ENCODE data around the gene C14orf180.
"Not testable (repeated sequence)": the region's sequence is repeated elsewhere in the genome, so short reads cannot be mapped to it uniquely, and the experiment has no call there.

The C14orf180 gene

GRCh38 chr14:104573930-104574329 is 5.6 kb upstream of the C14orf180 start:
- H3K27ac ChIP-seq (ENCODE audit: low read depth, low read length, severe bottlenecking), result no peak overlapping the region
- 90 to 94% methylated on average over 3 to 8 of the region's 9 CpGs for WGBS, 2 experiments (ENCODE audit: insufficient coverage in 2 of 2)
- H3K9me3 ChIP-seq (ENCODE audit: control insufficient read depth, low read length), result no peaks in the 10 kb centered on the region
- no peaks in the 10 kb centered on the region for H3K36me3 ChIP-seq (ENCODE audit: control insufficient read depth, insufficient read depth, low read length)
- peaks cover 7% of the 10 kb centered on the region for H3K4me1 ChIP-seq (ENCODE audit: control insufficient read depth, insufficient read depth, low read length, poor library complexity, severe bottlenecking)
- H3K4me3 ChIP-seq (ENCODE audit: extremely low read depth, insufficient read depth, low read length, poor library complexity, severe bottlenecking), result no peak overlapping the region

GRCh38 chr14:104574536-104574935 is 5.0 kb upstream of the C14orf180 start:
- Histone ChIP-seq H3K4me3 (ENCODE audit: extremely low read depth, insufficient read depth, low read length, poor library complexity, severe bottlenecking) (no peak overlapping the region), H3K4me1 (ENCODE audit: control insufficient read depth, insufficient read depth, low read length, poor library complexity, severe bottlenecking) (peaks cover 7% of the 10 kb centered on the region), H3K27ac (ENCODE audit: low read depth, low read length, severe bottlenecking) (no peak overlapping the region), H3K9me3 (ENCODE audit: control insufficient read depth, low read length) (no peaks in the 10 kb centered on the region), H3K36me3 (ENCODE audit: control insufficient read depth, insufficient read depth, low read length) (no peaks in the 10 kb centered on the region)
- 88 to 89% methylated on average over 13 to 14 of the region's 14 CpGs for WGBS, 2 experiments (ENCODE audit: insufficient coverage in 2 of 2)

DNA sequence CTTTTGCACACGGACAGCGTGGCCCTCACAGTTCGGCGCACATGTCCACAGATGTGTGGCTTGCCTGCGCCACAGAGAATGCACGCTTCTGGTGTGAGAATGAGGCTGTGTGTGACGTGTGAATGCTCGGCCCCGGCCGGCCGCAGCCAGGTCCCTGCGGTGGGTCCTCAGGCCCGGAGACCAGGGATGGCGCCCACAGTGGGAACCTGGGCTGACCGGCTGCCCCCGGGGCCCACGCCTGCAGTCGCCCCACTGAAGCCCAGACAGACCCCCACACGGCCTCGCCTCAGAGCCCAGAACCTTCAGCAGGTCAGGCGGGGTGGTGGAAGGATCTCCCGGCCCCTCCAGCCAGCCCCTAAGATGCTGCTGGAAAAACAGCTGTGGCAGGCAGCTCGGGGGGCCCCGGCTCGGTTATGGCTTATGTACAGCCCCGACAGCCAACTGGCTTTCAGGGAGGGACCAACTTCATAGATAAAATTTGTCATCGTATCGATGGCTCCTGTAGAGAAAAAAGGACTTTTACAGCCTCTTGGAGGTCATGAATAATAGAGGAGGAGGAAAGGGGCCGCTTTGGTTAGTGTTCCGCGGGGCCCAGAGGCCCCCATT is 4.5 kb upstream of the C14orf180 start:
- Histone ChIP-seq H3K27ac (ENCODE audit: low read depth, low read length, severe bottlenecking) (no peak overlapping the region), H3K9me3 (ENCODE audit: control insufficient read depth, low read length) (no peaks in the 10 kb centered on the region), H3K4me3 (ENCODE audit: extremely low read depth, insufficient read depth, low read length, poor library complexity, severe bottlenecking) (no peak overlapping the region), H3K36me3 (ENCODE audit: control insufficient read depth, insufficient read depth, low read length) (no peaks in the 10 kb centered on the region), H3K4me1 (ENCODE audit: control insufficient read depth, insufficient read depth, low read length, poor library complexity, severe bottlenecking) (peaks cover 7% of the 10 kb centered on the region)
- WGBS, 2 experiments (ENCODE audit: insufficient coverage in 2 of 2), result 89 to 95% methylated on average over 31 of the region's 31 CpGs

- H3K4me1 ChIP-seq (ENCODE audit: control insufficient read depth, insufficient read depth, low read length, poor library complexity, severe bottlenecking), result peaks cover 7% of the 10 kb centered on the region
- no peak overlapping the region for H3K27ac ChIP-seq (ENCODE audit: low read depth, low read length, severe bottlenecking)
- WGBS, 2 experiments (ENCODE audit: insufficient coverage in 2 of 2), result 83 to 87% methylated on average over 13 to 14 of the region's 16 CpGs
- H3K36me3 ChIP-seq (ENCODE audit: control insufficient read depth, insufficient read depth, low read length), result no peaks in the 10 kb centered on the region
- no peaks in the 10 kb centered on the region for H3K9me3 ChIP-seq (ENCODE audit: control insufficient read depth, low read length)
- H3K4me3 ChIP-seq (ENCODE audit: extremely low read depth, insufficient read depth, low read length, poor library complexity, severe bottlenecking), result no peak overlapping the region
Observed at GRCh38 chr14:104576232-104576969, 3.2 kb upstream of the C14orf180 start.

- Histone ChIP-seq H3K9me3 (ENCODE audit: control insufficient read depth, low read length) (no peaks in the 10 kb centered on the region), H3K4me1 (ENCODE audit: control insufficient read depth, insufficient read depth, low read length, poor library complexity, severe bottlenecking) (peaks cover 7% of the 10 kb centered on the region), H3K27ac (ENCODE audit: low read depth, low read length, severe bottlenecking) (no peak overlapping the region), H3K4me3 (ENCODE audit: extremely low read depth, insufficient read depth, low read length, poor library complexity, severe bottlenecking) (no peak overlapping the region), H3K36me3 (ENCODE audit: control insufficient read depth, insufficient read depth, low read length) (no peaks in the 10 kb centered on the region)
- WGBS, 2 experiments (ENCODE audit: insufficient coverage in 2 of 2), result 86 to 89% methylated on average over 7 to 9 of the region's 9 CpGs
Observed at GRCh38 chr14:104576970-104577332, 2.6 kb upstream of the C14orf180 start.

DNA sequence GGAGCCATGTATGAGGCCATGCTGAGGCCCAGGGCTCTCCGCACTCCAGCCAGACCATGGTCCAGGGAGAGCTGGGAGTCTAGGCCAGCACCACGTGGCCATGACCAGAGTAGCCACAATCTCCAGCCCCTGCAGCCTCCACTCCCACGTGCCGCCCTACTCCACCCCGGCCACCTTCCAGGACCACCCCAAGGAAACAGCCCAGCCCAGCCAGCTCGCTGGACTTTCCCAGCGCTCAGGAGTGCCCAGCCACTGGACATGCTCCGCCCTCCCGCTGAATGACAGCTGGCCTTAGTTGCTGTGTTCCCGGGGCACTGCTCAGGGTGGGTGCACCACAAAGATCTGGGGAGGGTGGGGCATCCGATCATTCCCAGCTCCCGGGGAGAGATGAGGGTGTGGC is 2.1 kb upstream of the C14orf180 start:
- no peaks in the 10 kb centered on the region for H3K36me3 ChIP-seq (ENCODE audit: control insufficient read depth, insufficient read depth, low read length)
- H3K9me3 ChIP-seq (ENCODE audit: control insufficient read depth, low read length), result no peaks in the 10 kb centered on the region
- H3K27ac ChIP-seq (ENCODE audit: low read depth, low read length, severe bottlenecking), result no peak overlapping the region
- no peak overlapping the region for H3K4me3 ChIP-seq (ENCODE audit: extremely low read depth, insufficient read depth, low read length, poor library complexity, severe bottlenecking)
- H3K4me1 ChIP-seq (ENCODE audit: control insufficient read depth, insufficient read depth, low read length, poor library complexity, severe bottlenecking), result peaks cover 7% of the 10 kb centered on the region
- WGBS, 2 experiments (ENCODE audit: insufficient coverage in 2 of 2), result 80 to 98% methylated on average over 10 of the region's 12 CpGs

GRCh38 chr14:104577847-104578301 is 1.7 kb upstream of the C14orf180 start:
- Histone ChIP-seq H3K4me3 (ENCODE audit: extremely low read depth, insufficient read depth, low read length, poor library complexity, severe bottlenecking) (no peak overlapping the region), H3K36me3 (ENCODE audit: control insufficient read depth, insufficient read depth, low read length) (no peaks in the 10 kb centered on the region), H3K27ac (ENCODE audit: low read depth, low read length, severe bottlenecking) (no peak overlapping the region), H3K9me3 (ENCODE audit: control insufficient read depth, low read length) (no peaks in the 10 kb centered on the region), H3K4me1 (ENCODE audit: control insufficient read depth, insufficient read depth, low read length, poor library complexity, severe bottlenecking) (peaks cover 7% of the 10 kb centered on the region)
- 94 to 95% methylated on average over 11 to 19 of the region's 19 CpGs for whole genome bisulfite sequencing, 2 experiments (ENCODE audit: insufficient coverage in 2 of 2)

GRCh38 chr14:104578321-104578720 is 1.2 kb upstream of the C14orf180 start:
- no peak overlapping the region for H3K27ac ChIP-seq (ENCODE audit: low read depth, low read length, severe bottlenecking)

DNA sequence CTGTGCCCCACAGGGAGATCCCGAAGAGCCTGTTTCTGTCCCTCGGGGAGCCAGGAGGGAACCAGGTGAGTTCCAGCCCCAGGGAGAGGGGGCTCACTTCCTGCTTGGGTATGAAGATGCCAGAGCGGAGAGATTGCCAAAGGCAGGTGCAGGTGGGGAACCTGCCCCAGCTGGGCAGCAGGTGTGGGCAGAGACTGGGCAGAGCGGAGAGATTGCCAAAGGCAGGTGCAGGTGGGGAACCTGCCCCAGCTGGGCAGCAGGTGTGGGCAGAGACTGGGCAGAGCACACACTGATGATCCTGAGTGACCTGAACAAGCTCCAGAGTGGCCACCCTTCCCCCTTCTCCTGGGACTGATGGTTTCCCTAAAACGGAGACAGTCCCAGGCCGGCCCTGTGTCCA is 375 bp downstream of the C14orf180 start:
- H3K36me3 ChIP-seq (ENCODE audit: control insufficient read depth, insufficient read depth, low read length); H3K4me1 ChIP-seq (ENCODE audit: control insufficient read depth, insufficient read depth, low read length, poor library complexity, severe bottlenecking); H3K4me3 ChIP-seq (ENCODE audit: extremely low read depth, insufficient read depth, low read length, poor library complexity, severe bottlenecking); H3K9me3 ChIP-seq (ENCODE audit: control insufficient read depth, low read length); H3K27ac ChIP-seq (ENCODE audit: low read depth, low read length, severe bottlenecking): not testable (repeated sequence)
- 91 to 100% methylated on average over 4 to 5 of the region's 6 CpGs for WGBS, 2 experiments (ENCODE audit: insufficient coverage in 2 of 2)

More at GRCh38 chr14:104578321-104578720, 1.2 kb upstream of the C14orf180 start:
- WGBS, 2 experiments (ENCODE audit: insufficient coverage in 2 of 2), result 89 to 90% methylated on average over 9 to 11 of the region's 11 CpGs
- no peaks in the 10 kb centered on the region for H3K36me3 ChIP-seq (ENCODE audit: control insufficient read depth, insufficient read depth, low read length)
- H3K4me3 ChIP-seq (ENCODE audit: extremely low read depth, insufficient read depth, low read length, poor library complexity, severe bottlenecking), result no peak overlapping the region
- H3K4me1 ChIP-seq (ENCODE audit: control insufficient read depth, insufficient read depth, low read length, poor library complexity, severe bottlenecking), result peaks cover 7% of the 10 kb centered on the region
- no peaks in the 10 kb centered on the region for H3K9me3 ChIP-seq (ENCODE audit: control insufficient read depth, low read length)

DNA sequence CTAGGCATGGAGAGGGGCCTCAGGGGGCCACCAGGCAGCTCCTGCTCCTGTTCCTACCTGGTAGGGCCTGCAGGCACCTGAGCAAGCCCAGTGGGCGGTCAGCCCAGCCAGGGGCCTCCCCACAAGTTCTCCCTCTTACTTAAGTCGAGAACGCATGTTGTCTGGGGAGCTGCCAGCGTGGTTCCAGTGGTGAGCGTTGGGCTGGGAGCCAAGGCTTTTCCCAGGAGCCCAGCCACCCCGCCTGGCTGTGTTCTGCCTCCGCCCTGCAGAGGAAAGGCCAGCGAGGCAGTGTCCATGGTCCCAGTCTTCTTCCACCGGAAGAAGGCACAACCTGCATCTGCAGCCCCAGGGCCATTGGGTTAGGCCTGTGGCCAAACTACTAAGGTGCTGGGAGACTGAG is 1.4 kb downstream of the C14orf180 start:
- Histone ChIP-seq H3K27ac (ENCODE audit: low read depth, low read length, severe bottlenecking) (no peak overlapping the region), H3K4me3 (ENCODE audit: extremely low read depth, insufficient read depth, low read length, poor library complexity, severe bottlenecking) (no peak overlapping the region), H3K9me3 (ENCODE audit: control insufficient read depth, low read length) (no peaks in the 10 kb centered on the region), H3K4me1 (ENCODE audit: control insufficient read depth, insufficient read depth, low read length, poor library complexity, severe bottlenecking) (peaks cover 3% of the 10 kb centered on the region), H3K36me3 (ENCODE audit: control insufficient read depth, insufficient read depth, low read length) (no peaks in the 10 kb centered on the region)
- WGBS, 2 experiments (ENCODE audit: insufficient coverage in 2 of 2), result 94% methylated on average over 9 of the region's 9 CpGs

GRCh38 chr14:104581521-104581920 is 2.0 kb downstream of the C14orf180 start:
- Histone ChIP-seq H3K36me3 (ENCODE audit: control insufficient read depth, insufficient read depth, low read length) (no peaks in the 10 kb centered on the region), H3K27ac (ENCODE audit: low read depth, low read length, severe bottlenecking) (no peak overlapping the region), H3K4me1 (ENCODE audit: control insufficient read depth, insufficient read depth, low read length, poor library complexity, severe bottlenecking) (peaks cover 3% of the 10 kb centered on the region), H3K4me3 (ENCODE audit: extremely low read depth, insufficient read depth, low read length, poor library complexity, severe bottlenecking) (no peak overlapping the region), H3K9me3 (ENCODE audit: control insufficient read depth, low read length) (no peaks in the 10 kb centered on the region)
- 93 to 98% methylated on average over 4 to 8 of the region's 9 CpGs for WGBS, 2 experiments (ENCODE audit: insufficient coverage in 2 of 2)
